Measurements from ENCODE around the gene RBP7.
"Not testable (repeated sequence)": the region's sequence is repeated elsewhere in the genome, so short reads cannot be mapped to it uniquely, and the experiment has no call there.

Gene RBP7

GRCh38 chr1:10014016-10014415 is 17.0 kb downstream of the RBP7 start:
- in situ Hi-C loops (cut with MboI; ENCODE audit: low sequenced_read_pairs) = no loop called here
- no peak for DNase-seq (ENCODE audit: low spot score in 2 of 2)
- Histone ChIP-seq H3K9me3 (no peaks in the 10 kb centered on the region), H3K36me3 (replicated peaks) (no peaks in the 10 kb centered on the region; the same call in 1 of the 2 replicates), H3K4me3 (no peak overlapping the region), H3K4me1 (peaks cover 5% of the 10 kb centered on the region), H3K27me3 (ENCODE audit: low read depth) (no peaks in the 10 kb centered on the region)

GRCh38 chr1:10019561-10019960 is 22.5 kb downstream of the RBP7 start:
- no peak overlapping the region for H3K4me3 ChIP-seq
- H3K4me1 ChIP-seq = no peaks in the 10 kb centered on the region
- in situ Hi-C loops (cut with MboI; ENCODE audit: low sequenced_read_pairs) = no loop called here
- no peaks in the 10 kb centered on the region for H3K27me3 ChIP-seq (ENCODE audit: low read depth)
- H3K9me3 ChIP-seq = no peaks in the 10 kb centered on the region
- no peak for DNase-seq (ENCODE audit: low spot score in 2 of 2)
- no peaks in the 10 kb centered on the region for H3K36me3 ChIP-seq (replicated peaks)

GRCh38 chr1:10020086-10020485 is 23.1 kb downstream of the RBP7 start:
- no peak overlapping the region for H3K4me3 ChIP-seq
- no peak for DNase-seq (ENCODE audit: low spot score in 2 of 2)
- in situ Hi-C loops (cut with MboI; ENCODE audit: low sequenced_read_pairs) = no loop called here
- no peaks in the 10 kb centered on the region for H3K9me3 ChIP-seq
- no peaks in the 10 kb centered on the region for H3K4me1 ChIP-seq
- no peaks in the 10 kb centered on the region for H3K27me3 ChIP-seq (ENCODE audit: low read depth)
- H3K36me3 ChIP-seq (replicated peaks) = no peaks in the 10 kb centered on the region

GRCh38 chr1:10020678-10021077 is 23.6 kb downstream of the RBP7 start:
- DNase-seq (ENCODE audit: low spot score in 2 of 2); H3K4me3 ChIP-seq; H3K36me3 ChIP-seq (replicated peaks); H3K4me1 ChIP-seq; in situ Hi-C loops (cut with MboI; ENCODE audit: low sequenced_read_pairs); H3K27me3 ChIP-seq (ENCODE audit: low read depth); H3K9me3 ChIP-seq: not testable (repeated sequence)

- in situ Hi-C loops (cut with MboI; ENCODE audit: low sequenced_read_pairs); H3K4me1 ChIP-seq; H3K36me3 ChIP-seq (replicated peaks): not testable (repeated sequence)
Observed at GRCh38 chr1:10021992-10022391, 25.0 kb downstream of the RBP7 start.

GRCh38 chr1:10022656-10023055 is 25.6 kb downstream of the RBP7 start:
- H3K4me3 ChIP-seq = no peak overlapping the region
- H3K9me3 ChIP-seq = 0 out of 2 replicates have a peak, but pooled peaks cover 3% of the 10 kb centered on the region
- H3K27me3 ChIP-seq (ENCODE audit: low read depth) = no peaks in the 10 kb centered on the region
- DNase-seq (ENCODE audit: low spot score in 2 of 2) = no peak
- in situ Hi-C loops (cut with MboI; ENCODE audit: low sequenced_read_pairs) = no loop called here
- H3K4me1 ChIP-seq = no peaks in the 10 kb centered on the region
- no peaks in the 10 kb centered on the region for H3K36me3 ChIP-seq (replicated peaks)

More at GRCh38 chr1:10021992-10022391, 25.0 kb downstream of the RBP7 start:
- not testable (repeated sequence) for H3K27me3 ChIP-seq (ENCODE audit: low read depth); H3K4me3 ChIP-seq; DNase-seq (ENCODE audit: low spot score in 2 of 2); H3K9me3 ChIP-seq

- no peaks in the 10 kb centered on the region for H3K36me3 ChIP-seq (replicated peaks)
- H3K4me1 ChIP-seq = peaks cover 5% of the 10 kb centered on the region; the same call in 1 of the 2 replicates
- in situ Hi-C loops (cut with MboI; ENCODE audit: low sequenced_read_pairs) = no loop called here
- 0 out of 2 replicates have a peak, but pooled peaks cover 6% of the 10 kb centered on the region for H3K9me3 ChIP-seq
- H3K4me3 ChIP-seq = no peak overlapping the region
- no peaks in the 10 kb centered on the region for H3K27me3 ChIP-seq (ENCODE audit: low read depth)
- DNase-seq (ENCODE audit: low spot score in 2 of 2) = no peak
Observed at GRCh38 chr1:10025354-10025753, 28.3 kb downstream of the RBP7 start.

- in situ Hi-C loops (cut with MboI; ENCODE audit: low sequenced_read_pairs) = no loop called here
- 0 out of 2 replicates have a peak, but pooled peaks cover 6% of the 10 kb centered on the region for H3K9me3 ChIP-seq
- H3K36me3 ChIP-seq (replicated peaks) = no peaks in the 10 kb centered on the region
- H3K4me3 ChIP-seq = no peak overlapping the region
- no peak for DNase-seq (ENCODE audit: low spot score in 2 of 2)
- peaks cover 19% of the 10 kb centered on the region for H3K4me1 ChIP-seq
- no peaks in the 10 kb centered on the region for H3K27me3 ChIP-seq (ENCODE audit: low read depth)
Observed at GRCh38 chr1:10027027-10027426, 30.0 kb downstream of the RBP7 start.

GRCh38 chr1:10028956-10029500 is 32.0 kb downstream of the RBP7 start:
- H3K4me1 ChIP-seq = peaks cover 23% of the 10 kb centered on the region
- DNase-seq (ENCODE audit: low spot score in 2 of 2); H3K9me3 ChIP-seq; H3K27me3 ChIP-seq (ENCODE audit: low read depth); in situ Hi-C loops (cut with MboI; ENCODE audit: low sequenced_read_pairs); H3K4me3 ChIP-seq; H3K36me3 ChIP-seq (replicated peaks): not testable (repeated sequence)

- Histone ChIP-seq H3K27me3 (ENCODE audit: low read depth) (no peaks in the 10 kb centered on the region), H3K36me3 (replicated peaks) (no peaks in the 10 kb centered on the region; the same call in 1 of the 2 replicates), H3K9me3 (0 out of 2 replicates have a peak, but pooled peaks cover 2% of the 10 kb centered on the region), H3K4me1 (peaks cover 23% of the 10 kb centered on the region), H3K4me3 (no peak overlapping the region)
- in situ Hi-C loops (cut with MboI; ENCODE audit: low sequenced_read_pairs) = no loop called here
- peak in 1 of 2 experiments; percentile 59 for DNase-seq (ENCODE audit: low spot score in 2 of 2)
Observed at GRCh38 chr1:10031461-10031860, 34.4 kb downstream of the RBP7 start.

GRCh38 chr1:10032590-10033358 is 35.7 kb downstream of the RBP7 start, which contains the start of gene UBE4B:
UBE4B (plus strand) TSS chr1:10032958; CDS start chr1:10033671, 713 bp downstream.
- in situ Hi-C loops (cut with MboI; ENCODE audit: low sequenced_read_pairs) = no loop called here
- 0 out of 2 replicates have a peak, but pooled peaks cover 2% of the 10 kb centered on the region for H3K9me3 ChIP-seq
- peaks cover 11% of the 10 kb centered on the region for H3K36me3 ChIP-seq (replicated peaks)
- peaks cover 23% of the 10 kb centered on the region for H3K4me1 ChIP-seq
- H3K4me3 ChIP-seq = peak within 1 kb of the TSS; percentile 81
- no peaks in the 10 kb centered on the region for H3K27me3 ChIP-seq (ENCODE audit: low read depth)
- DNase-seq (ENCODE audit: low spot score in 2 of 2) = peak; percentile 97 to 98

GRCh38 chr1:10033359-10033845 is 36.4 kb downstream of the RBP7 start:
- Histone ChIP-seq H3K9me3 (no peaks in the 10 kb centered on the region), H3K36me3 (replicated peaks) (peaks cover 13% of the 10 kb centered on the region), H3K27me3 (ENCODE audit: low read depth) (no peaks in the 10 kb centered on the region), H3K4me3 (peak overlapping the region; percentile 81), H3K4me1 (peaks cover 23% of the 10 kb centered on the region)
- DNase-seq (ENCODE audit: low spot score in 2 of 2) = peak; percentile 51 to 57
- in situ Hi-C loops (cut with MboI; ENCODE audit: low sequenced_read_pairs) = no loop called here

GRCh38 chr1:10042746-10043145 is 45.7 kb downstream of the RBP7 start:
- in situ Hi-C loops (cut with MboI; ENCODE audit: low sequenced_read_pairs) = no loop called here
- H3K27me3 ChIP-seq (ENCODE audit: low read depth) = no peaks in the 10 kb centered on the region

More at GRCh38 chr1:10042746-10043145, 45.7 kb downstream of the RBP7 start:
- no peaks in the 10 kb centered on the region for H3K9me3 ChIP-seq
- no peaks in the 10 kb centered on the region for H3K4me1 ChIP-seq
- no peak overlapping the region for H3K4me3 ChIP-seq
- no peak for DNase-seq (ENCODE audit: low spot score in 2 of 2)
- H3K36me3 ChIP-seq (replicated peaks) = peaks cover 5% of the 10 kb centered on the region
